ENCODE results near the gene KPTN.
A peak's percentile ranks its signal among the peaks of the same experiment; 100 is the strongest.

Gene KPTN

DNA sequence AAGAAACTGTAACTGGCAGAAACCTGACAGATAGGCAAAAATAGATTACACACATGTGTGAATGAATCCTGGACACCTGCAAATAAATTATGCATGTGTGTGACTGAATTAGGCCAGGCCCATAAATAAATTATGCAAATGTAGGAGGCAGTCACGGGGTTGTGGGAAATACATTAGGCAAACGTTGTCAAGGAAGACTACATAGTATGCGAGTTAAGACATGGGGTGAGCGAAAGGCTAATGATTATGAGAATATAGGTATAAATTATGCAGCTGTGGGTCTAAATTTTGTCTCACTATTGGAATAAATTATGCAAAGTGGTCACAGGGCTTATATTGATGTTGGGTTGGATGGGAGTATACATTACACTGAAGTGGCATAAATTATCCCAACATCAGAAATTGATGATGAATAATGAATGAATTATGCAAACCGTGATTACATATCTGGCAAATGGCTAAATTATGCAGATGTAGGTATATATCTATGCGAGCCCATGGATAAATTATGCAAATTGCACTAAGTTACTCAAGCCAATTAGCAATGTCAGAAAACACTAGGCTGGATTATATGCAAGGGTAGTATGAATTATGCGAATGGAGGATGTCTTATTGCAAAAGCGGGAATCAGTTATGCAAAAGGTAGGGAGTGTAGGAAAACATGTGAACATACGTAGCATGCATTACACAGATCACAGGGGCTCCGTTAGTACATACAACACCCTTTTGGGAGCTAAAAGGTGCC, 19.2 kb downstream of the KPTN start:
- no peak for DNase-seq

DNA sequence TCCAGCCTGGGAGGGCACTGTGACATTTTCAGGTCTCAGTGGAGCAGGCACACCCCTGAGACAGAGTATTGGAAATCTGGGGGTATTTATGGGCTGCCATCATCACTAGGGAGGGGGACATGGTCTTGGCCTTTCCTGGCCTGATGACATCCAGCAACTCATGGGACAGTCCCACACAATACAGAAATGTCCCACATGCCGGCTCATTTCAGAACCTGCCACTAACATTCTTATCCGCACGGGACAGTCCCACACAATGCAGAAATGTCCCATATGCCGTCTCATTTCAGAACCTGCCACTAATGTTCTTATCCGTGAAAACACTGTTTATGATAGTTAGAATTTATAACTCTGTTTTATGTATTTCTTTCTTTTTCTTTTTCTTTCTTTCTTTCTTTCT, 22.1 kb downstream of the KPTN start:
- DNase-seq: no peak

DNA sequence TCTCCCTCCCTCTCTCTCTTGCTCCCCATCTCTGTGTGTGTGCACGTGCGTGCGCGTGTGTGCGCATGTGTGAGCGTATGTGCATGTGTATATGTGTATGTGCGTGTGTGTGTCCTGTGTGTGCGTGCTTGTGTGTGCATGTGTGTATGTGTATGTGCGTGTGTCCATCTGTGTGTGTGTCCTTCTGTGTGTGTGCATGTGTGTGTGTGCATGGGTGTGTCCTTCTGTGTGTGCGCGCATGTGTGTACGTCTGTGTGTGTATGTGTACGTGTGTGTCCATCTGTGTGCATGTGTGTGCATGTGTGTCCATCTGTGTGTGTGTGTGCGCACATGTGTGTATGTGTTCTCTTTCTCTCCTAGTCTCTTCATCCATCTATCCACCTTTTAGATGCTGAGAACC, 24.5 kb downstream of the KPTN start:
- DNase-seq: no peak

DNA sequence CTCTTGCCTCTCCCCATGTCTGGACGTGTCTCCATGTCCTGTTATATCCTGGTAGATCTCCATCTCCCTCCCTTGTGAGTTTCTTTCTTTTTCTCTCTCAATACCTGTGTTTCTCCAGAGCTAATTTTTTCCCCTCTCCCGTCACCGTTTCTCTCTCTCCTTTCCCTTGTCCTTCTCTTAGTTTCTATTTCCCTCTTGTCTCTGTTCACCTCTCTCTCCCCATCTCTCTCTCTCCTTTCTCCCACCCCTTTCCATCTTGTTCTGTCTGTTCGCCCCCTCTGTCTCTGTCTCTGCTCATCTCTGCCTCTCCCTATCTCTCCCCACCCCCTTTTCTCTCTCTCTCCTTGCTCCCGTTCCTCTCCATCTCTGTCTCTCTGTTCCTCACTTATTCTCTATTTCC, 25.3 kb downstream of the KPTN start:
- no peak for DNase-seq

DNA sequence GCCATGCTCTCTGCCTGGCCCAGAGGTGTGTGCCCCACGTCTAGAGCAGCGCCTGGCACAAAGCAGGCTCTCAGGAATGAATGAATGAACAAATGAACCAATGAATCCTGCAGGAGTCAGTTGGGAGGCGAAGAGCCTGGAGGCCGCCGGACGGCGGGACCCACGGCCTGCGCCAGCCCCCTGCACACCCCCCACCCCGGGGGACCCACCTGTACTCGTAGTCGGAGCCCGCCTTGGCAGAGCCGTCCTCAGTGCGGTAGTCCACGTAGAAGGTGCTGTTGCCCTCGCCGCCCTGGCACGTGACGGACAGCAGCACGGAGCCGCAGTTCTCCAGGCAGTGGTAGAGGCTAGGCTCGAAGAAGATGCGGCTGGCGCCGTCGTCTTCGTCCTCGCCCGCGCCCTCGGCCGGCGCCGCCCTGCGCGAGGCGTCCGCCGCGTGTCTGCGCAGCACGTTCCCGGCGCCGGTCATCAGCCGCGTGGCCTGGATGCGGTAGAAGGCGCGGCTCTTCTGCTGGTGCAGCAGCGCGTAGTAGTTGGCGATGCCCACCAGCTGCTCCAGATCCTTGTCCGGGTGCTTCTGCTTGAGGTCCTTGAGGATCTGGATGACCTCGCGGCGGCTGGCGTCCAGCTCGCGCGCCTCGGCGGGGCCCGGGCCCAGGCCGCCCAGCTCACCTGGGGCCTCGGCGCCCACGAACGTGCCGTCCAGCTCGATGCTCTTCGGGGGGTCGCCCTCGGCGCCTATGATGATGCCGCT, 27.1 kb downstream of the KPTN start:
- no peak for DNase-seq

DNA sequence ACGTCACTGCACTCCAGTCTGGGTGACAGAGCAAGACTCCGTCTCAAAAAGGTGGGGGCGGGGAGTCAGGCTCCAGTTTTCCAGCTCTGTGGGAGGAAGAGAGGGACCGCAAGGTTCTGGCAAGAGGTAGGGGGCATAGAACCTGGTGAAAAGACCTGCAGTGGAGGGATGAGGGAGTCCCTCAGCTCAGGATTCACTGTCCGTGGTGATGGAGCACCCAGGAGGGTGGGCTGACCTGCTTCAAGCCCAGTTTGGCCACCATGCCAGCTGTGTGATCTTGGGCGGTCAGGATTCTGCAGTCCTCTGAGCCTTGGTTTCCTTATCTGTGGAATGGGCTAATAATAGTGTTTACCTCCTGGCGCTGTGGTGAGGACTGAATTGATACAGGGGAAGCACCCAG, 33.5 kb downstream of the KPTN start:
- DNase-seq: no peak

DNA sequence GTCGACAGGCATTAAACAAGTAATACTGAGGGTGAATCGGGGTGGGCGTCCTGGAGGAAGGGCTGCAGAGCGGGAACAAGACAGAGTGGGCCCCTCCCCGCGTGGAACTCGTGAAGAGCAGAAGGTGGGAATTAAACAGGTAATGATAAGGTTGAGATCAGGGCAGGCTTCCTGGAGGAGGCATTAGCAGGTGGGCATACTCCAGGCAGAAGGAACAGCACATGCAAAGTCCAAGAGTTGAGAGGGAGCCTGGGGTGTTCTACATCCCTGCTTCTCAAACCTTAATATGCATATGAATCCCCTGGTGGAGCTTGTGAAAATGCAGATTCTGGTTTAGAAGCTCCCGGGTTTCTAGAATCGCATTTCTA, 35.7 kb downstream of the KPTN start:
- DNase-seq: no peak

DNA sequence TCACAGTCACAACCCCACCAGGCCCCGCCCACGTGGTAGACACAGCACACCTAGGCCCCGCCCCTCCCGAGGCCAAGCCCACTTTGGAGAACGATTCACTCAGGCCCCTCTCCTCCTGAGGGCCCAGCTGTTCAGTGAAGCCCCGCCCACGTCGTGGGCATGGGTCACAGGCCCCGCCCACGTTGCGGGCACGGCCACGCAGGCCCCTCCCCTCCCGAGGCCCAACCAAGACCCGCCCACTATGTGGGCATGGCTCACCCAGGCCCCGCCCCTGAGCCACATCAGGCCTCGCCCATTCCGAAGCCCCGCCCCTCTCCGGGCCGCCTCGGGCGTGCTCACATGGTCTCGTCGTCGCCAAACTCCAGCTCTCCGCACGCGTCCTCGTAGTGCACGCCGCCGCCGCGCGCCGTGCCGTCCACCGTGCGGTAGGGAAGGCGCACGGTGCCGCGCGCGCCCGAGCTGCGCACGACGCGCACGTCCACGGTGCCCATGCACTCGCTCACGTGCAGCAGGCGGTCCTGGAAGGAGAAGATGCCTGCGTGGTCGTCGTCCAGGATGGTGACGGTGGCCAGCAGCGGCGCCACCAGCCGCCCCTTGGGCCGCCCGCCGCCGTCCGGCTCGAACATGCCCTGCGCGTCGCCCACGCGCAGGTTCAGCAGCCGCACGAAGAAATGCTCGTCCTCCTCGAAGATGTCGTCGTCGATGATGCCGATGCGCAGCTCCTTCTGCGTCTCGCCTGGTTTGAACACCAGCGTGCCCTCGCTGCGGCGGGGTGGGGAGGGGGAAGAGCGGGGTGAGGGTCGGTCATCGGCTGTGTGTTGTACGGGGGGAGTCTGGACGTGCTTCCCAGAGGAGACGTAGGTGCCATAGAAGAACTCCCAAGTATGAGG, 36.3 kb downstream of the KPTN start:
- DNase-seq: peak; percentile 35

DNA sequence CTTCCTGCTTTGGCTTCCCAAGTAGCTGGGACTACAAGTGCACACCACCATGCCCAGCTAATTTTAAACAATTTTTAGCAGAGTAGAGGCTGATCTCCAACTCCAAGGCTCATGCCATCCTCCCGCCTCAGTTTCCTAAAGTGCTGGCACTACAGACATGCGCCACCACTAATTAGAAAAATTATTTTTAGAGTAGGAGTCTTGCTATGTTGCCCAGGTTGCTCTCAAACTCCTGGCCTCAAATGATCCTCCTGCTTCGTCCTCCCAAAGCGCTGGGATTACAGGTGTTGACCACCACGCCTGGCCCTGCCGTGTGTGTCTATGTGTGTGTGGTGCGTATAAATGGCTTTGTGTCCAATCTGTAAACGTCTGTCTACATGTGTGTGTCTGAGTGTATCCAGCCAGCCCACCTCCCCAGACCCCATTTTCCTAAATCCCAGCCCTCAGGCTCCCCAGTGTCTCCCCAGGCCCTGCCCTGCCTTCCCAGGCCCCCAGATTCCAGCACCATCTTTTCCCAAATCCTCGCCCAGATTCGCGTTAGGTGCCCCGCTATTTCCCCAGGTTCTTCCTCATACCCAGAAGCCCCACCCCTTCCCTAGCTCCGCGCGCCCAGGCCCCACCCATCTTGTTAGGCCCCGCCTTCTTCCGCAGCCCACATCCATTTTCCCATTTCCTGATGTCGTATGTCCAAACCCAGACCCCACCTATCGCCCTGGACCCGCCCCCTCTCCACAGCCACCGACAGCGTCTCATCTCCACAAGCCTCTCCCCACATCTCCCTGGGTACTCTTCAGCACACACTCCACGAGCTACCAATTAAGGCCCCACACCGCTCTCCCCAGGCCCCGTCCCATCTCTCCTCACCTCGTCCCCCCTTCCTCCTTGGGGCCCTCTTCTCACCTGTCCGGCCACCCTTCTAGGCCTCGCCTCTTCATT, 37.2 kb downstream of the KPTN start:
- DNase-seq: peak; percentile 39

DNA sequence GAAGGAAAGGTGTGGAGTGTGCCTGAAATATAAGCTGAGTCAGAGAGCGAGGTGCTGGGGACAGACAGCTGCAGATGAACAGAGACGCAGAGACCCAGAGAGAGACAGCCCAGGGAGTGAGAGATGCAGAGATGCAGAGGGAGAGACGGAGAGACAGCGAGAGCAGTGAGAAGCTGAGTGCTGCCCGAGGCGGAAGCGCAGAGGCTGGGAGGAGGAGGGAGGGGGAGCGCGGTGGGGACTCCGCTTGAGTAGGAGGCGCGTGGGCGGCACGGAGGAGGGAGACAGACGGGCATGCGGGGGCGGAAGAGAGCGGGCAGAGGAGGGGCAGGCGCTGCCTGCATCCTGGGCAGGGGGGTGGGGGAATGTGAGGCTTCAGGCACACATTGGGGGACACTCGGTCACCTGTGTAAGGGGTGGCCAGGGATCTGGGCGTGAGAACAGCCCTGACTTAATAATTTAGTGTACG, 38.0 kb downstream of the KPTN start:
- peak; percentile 87 for DNase-seq

DNA sequence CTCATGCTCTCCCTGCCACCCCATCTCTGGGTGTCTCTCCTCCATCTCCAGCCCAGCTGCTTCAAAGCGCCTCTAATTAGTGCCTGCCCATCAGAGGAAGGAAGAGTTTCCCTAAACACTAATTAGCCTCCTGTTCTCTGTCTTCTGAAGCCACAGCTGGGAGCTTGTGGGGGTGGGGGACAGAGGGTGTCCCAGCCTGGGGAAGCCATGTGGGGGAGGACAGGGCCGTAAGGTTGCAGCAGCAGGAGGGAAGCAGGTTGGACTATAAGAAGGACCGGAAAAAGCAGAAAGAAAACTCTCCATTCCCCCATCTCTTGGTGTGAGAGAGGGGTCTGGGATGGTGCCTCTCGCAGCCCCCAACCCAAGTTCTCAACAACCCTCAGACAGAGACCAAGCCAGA, 38.5 kb downstream of the KPTN start:
- DNase-seq: no peak

DNA sequence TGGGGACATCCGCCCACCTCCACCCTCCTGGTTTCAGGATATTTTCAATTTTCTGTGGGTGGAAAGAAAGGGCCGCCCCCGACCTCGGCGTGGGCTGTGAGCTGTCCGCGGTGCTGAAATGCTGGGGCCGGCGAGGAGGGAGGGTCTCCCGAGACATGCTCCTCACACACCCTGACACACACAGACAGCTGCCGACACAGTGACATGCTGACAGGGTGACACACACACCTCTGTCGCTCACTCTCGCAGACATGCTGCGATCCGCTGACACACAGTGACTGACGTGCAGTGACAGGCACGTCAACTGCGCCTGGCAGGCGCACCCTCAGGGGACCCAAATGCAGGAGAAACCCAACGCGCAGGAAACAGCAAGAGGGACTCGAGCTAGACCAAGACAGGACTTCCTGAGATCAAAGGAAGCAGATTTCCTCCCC, 39.6 kb downstream of the KPTN start:
- DNase-seq: peak; percentile 51

DNA sequence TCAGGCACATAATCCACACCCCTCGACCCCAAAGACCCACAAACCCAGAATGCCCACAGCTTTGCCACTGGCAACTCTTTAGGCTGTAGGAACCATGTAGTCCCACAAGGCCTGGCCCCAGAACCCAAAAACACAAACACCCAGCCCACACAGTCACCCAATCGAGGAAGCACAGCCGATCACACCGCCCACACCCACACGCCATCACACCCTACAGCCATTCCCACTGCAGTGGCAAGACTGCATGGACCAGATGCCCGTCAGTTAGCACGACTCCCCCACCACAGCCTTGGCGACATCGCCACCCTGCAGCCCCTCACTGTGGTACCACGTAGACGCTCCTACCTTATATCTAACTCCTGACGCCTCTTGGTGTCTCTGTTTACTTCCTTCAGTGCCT, 40.7 kb downstream of the KPTN start:
- DNase-seq: no peak

DNA sequence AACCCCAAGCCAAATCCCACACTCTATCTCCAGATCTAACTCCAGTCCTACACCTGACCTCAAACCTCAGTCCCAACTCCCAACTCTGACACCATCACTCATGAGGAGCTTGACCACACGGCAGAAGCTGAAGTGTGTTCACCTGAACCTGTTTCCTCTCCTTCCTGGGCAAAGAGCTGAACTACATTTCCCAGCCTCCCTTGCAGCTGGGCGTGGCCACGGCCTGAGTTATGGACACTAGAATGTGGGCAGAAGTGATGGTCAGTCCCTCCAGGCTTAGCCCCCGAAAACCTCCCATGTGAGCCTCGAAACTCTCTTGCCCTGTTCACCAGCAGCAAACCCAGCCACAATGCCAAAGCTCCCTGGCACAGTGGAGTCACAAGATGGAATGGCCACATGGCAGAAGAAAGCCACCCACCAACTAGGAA, 45.2 kb downstream of the KPTN start:
- DNase-seq: no peak

DNA sequence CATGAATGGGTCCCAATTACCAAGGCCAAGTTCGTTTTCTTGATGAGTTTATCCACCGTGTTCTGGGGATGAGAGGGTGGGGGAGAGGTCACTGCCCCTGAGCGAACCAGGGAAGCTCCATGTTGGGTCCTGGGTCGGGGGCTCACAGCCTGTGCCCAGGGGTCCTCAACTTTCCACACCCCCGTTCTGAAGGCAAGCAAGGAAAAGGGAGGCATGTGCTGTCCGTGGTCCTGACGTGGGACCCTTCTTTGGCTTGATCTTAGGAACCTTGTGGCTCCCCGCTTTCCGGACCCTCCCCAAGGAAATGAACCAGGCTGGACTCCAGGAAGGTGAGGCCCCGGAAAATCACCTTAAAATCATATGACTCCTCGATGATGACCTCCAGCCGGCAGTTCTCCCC, 46.5 kb downstream of the KPTN start:
- DNase-seq: no peak

DNA sequence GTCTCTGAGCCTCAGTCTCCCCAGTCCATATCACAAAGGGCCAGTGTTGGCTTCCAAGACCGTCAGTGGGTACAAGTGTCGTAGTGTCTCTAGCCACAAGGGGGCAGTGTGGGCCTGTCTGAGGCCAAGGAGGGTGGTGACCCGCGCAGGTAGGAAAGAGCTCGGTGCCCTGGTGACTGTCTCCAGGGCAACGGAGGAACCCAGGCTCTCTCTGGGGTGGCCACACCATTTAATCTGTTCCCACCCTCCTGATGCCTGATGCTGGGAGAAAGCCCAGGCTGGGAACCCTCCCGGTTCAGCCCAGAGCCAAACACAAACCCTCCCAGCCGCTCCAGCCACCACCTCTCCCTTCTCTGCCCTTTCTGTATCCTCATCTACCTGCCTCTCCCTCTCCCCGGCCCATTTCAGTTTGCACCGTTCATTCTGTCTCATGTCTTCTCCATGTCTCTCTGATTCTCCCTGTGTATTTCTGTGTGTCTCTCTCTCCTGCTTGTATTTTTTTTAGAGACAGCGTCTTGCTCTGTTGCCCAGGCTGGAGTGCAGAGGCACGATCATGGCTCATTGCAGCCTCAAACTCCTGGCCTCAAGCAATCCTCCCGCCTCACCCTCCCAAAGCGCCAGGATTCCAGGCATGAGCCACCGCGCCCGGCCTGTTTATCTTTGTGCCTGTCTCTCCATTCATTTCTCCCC, 47.2 kb downstream of the KPTN start:
- DNase-seq: peak; percentile 89

DNA sequence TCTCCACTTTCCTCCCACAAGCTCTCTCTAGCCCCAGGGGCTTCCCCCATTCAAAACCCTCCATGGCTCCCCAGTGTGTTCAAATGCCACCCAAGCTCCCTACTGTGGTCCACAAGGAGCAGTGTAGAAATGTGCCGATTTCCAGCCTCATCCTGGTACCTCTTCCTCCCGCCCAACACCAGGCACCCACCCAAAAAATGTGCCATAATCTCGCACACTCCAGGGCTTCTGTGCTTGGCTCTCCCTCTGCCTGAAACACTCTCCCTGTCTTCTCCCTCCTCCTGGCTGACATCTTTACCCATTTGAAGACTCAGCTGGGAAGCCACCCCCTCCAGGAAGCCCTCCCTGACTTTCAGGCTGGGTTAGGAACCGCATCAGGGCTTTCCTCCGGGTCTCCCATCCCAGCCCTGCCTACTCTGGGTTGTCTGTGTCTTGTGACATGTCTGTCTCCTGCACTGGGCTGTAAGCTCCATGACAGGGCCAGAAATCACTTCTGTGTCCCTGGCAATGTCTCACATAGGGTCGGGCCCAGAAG, 48.1 kb downstream of the KPTN start:
- no peak for DNase-seq

DNA sequence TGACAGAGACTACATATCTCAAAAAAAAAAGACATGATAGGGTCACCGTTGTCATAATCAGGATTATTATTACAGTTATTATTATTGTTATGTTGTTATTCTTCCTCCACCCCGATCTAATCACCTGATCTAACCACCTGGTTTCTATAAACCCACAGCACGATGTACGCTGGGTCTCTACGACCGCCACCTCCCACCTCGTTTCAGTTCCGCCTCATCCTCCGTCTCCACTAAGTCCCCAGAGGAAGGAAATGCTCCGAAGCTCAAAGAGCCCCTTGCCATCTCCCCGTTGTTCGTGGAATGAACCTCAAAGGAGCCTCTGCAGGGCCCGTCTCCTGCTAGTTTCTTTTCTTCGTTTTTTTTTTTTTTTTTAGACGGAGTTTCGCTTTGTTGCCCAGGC, 48.8 kb downstream of the KPTN start:
- no peak for DNase-seq

DNA sequence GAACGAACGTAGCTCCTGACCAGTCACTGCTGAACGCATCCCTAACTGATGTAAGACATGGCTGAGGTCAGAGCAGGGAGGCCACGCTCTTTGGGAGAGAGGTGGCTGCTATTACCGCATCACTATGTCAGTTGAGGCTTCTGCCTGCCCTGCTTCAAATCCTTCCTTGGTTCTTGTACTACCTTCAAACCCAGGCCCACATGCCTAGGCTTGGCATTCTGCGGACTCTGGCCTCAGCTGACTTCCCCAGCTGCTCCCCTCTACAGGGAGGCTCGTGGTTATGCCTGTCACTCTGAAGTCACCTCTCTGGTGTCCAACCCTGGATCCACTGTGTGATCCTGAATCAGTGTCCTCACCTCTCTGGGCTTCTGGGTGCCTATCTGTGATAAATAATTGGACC, 49.9 kb downstream of the KPTN start:
- no peak for DNase-seq

DNA sequence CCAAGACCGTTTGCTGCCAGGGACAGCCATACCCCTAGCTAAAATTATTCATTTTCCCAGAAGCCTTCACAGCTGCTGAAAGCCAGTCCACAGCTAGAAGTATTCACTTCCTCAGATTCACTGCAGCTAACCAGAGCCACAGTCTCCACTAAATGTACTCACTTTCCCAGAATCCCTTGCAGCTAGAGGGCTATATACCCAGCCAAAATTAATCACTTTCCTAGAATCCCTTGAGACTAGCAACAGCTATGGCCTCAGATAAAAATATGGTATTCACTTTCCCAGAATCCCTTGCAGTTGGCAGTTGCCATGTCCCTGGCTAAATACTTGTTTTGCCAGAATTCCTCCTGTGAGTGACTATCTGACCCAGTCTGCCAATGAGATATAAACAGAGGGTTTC, 50.9 kb downstream of the KPTN start:
- DNase-seq: no peak

DNA sequence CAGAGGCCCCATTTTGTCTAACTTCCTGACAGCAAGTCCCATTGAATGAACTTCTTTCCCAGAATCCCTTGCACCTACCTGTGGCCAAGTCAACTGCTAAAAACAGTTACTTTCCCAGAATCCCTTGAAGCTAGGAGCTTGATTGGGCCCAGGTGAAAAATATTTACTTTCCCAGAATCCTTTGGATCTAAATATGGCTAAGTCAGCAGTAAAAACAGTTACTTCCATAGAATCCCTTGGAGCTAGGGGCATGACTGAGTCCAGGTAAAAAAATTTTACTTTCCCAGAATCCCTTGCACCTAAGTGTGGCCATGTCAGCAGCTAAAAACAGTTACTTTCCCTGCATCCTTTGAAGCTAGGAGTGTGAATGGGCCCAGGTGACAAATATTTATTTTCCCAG, 51.5 kb downstream of the KPTN start:
- no peak for DNase-seq

Data from CD4-positive, alpha-beta T cell treated with Interleukin-6 for 4 hours (primary cell).